H9 (cell line): ENCODE data around the gene NCOR2. TPM values are rescaled to one million over a fixed set of nuclear protein-coding genes. Genes with fewer than 3 reads are reported as not detected.

Experiments
- DNase-seq: peaks from one replicate; pipeline ENCODE4 v3.0.0-alpha.2; 2017
- H2AFZ ChIP-seq: one replicate; pipeline ENCODE4 v1.6.1; 2013; ENCODE audit warnings: mild to moderate bottlenecking, low read length, control low read depth, moderate library complexity
- H2AK5ac ChIP-seq: 2 replicates; pipeline ENCODE4 v1.6.1; 2013; ENCODE audit warnings: low read length, control low read depth, mixed read lengths; ENCODE audit not compliant: insufficient read length
- H2BK120ac ChIP-seq: one replicate; pipeline ENCODE4 v1.6.1; 2013; ENCODE audit warnings: low read depth, mild to moderate bottlenecking, low read length, control low read depth, inconsistent platforms; ENCODE audit not compliant: poor library complexity, severe bottlenecking
- H2BK12ac ChIP-seq: 2 replicates; pipeline ENCODE4 v1.6.1; 2013; ENCODE audit warnings: low read length, control low read depth, mixed read lengths, low read depth; ENCODE audit not compliant: insufficient read length
- H2BK15ac ChIP-seq: 2 replicates; pipeline ENCODE4 v1.6.1; 2013; ENCODE audit warnings: low read depth, low read length, control low read depth
- H2BK20ac ChIP-seq: one replicate; pipeline ENCODE4 v1.6.1; 2013; ENCODE audit warnings: low read depth, mild to moderate bottlenecking, low read length, control low read depth, inconsistent platforms; ENCODE audit not compliant: poor library complexity, severe bottlenecking
- H2BK5ac ChIP-seq: 2 replicates; pipeline ENCODE4 v1.6.1; 2013; ENCODE audit warnings: low read length, control low read depth, mixed read lengths; ENCODE audit not compliant: insufficient read length
- H3K14ac ChIP-seq: 2 replicates; pipeline ENCODE4 v1.6.1; 2013; ENCODE audit warnings: low read length, control low read depth; ENCODE audit not compliant: insufficient read depth
- H3K18ac ChIP-seq: 2 replicates; pipeline ENCODE4 v1.6.1; 2013; ENCODE audit warnings: low read depth, mild to moderate bottlenecking, mixed read lengths, low read length, control low read depth; ENCODE audit not compliant: insufficient read length
- H3K23ac ChIP-seq: 2 replicates; pipeline ENCODE4 v1.6.1; 2013; ENCODE audit warnings: low read length, control low read depth, mixed read lengths, low read depth; ENCODE audit not compliant: insufficient read length
- H3K23me2 ChIP-seq: 2 replicates; pipeline ENCODE4 v1.6.1; 2013; ENCODE audit warnings: low read depth, mild to moderate bottlenecking, mixed read lengths, low read length, control low read depth; ENCODE audit not compliant: insufficient read length, poor library complexity, severe bottlenecking
- H3K27ac ChIP-seq: 2 replicates; pipeline ENCODE4 v1.5.1; 2013; ENCODE audit warnings: low read length, control low read depth, mixed read lengths, low read depth; ENCODE audit not compliant: insufficient read length
- H3K27me3 ChIP-seq: 2 replicates; pipeline ENCODE4 v1.6.1; 2013; ENCODE audit warnings: low read length, control low read depth, inconsistent platforms; ENCODE audit not compliant: insufficient read depth
- H3K4ac ChIP-seq: 2 replicates; pipeline ENCODE4 v1.6.1; 2013; ENCODE audit warnings: low read depth, mild to moderate bottlenecking, control low read depth, inconsistent platforms, low read length, moderate library complexity
- H3K4me1 ChIP-seq: 2 replicates; pipeline ENCODE4 v1.6.1; 2013; ENCODE audit warnings: low read length, control low read depth, inconsistent platforms; ENCODE audit not compliant: insufficient read depth
- H3K4me2 ChIP-seq: 2 replicates; pipeline ENCODE4 v1.6.1; 2013; ENCODE audit warnings: low read length, control low read depth, mixed read lengths; ENCODE audit not compliant: insufficient read length, insufficient read depth
- H3K56ac ChIP-seq: 2 replicates; pipeline ENCODE4 v1.6.1; 2013; ENCODE audit warnings: low read depth, mild to moderate bottlenecking, mixed read lengths, low read length, control low read depth; ENCODE audit not compliant: insufficient read length
- H3K79me1 ChIP-seq: 2 replicates; pipeline ENCODE4 v1.6.1; 2013; ENCODE audit warnings: low read depth, mild to moderate bottlenecking, moderate library complexity, low read length, control low read depth, inconsistent platforms; ENCODE audit not compliant: insufficient read depth, poor library complexity, severe bottlenecking
- H3K79me2 ChIP-seq: 2 replicates; pipeline ENCODE4 v1.6.1; 2013; ENCODE audit warnings: low read length, control low read depth, inconsistent platforms; ENCODE audit not compliant: insufficient read depth
- H3K9ac ChIP-seq: 2 replicates; pipeline ENCODE4 v1.6.1; 2013; ENCODE audit warnings: low read length, control low read depth, mixed read lengths; ENCODE audit not compliant: insufficient read length; ENCODE audit errors: extremely low read depth
- H3K9me3 ChIP-seq: one replicate; pipeline ENCODE4 v1.6.1; 2013; ENCODE audit warnings: low read depth, low read length, inconsistent platforms; ENCODE audit not compliant: control insufficient read depth
- H3T11ph ChIP-seq: one replicate; pipeline ENCODE4 v1.6.1; 2013; ENCODE audit warnings: mild to moderate bottlenecking, low read length, control low read depth, inconsistent platforms
- H4K20me1 ChIP-seq: one replicate; pipeline ENCODE4 v1.6.1; 2013; ENCODE audit not compliant: control insufficient read depth, insufficient read length, insufficient read depth
- H4K5ac ChIP-seq: 2 replicates; pipeline ENCODE4 v1.6.1; 2013; ENCODE audit warnings: low read depth, mild to moderate bottlenecking, mixed read lengths, low read length, control low read depth; ENCODE audit not compliant: insufficient read length
- H4K8ac ChIP-seq: replicated peaks from 2 replicates; pipeline ENCODE4 v1.6.1; 2013; ENCODE audit warnings: low read length, control low read depth, mixed read lengths, low read depth; ENCODE audit not compliant: insufficient read length
- H4K91ac ChIP-seq: 2 replicates; pipeline ENCODE4 v1.6.1; 2013; ENCODE audit warnings: low read depth, mild to moderate bottlenecking, moderate library complexity, mixed read lengths, low read length, control low read depth; ENCODE audit not compliant: insufficient read length
- H3K27ac Mint-ChIP-seq, 3 experiments: 2 replicates in 2 of 3; 3 replicates in 1 of 3; pipeline ENCODE4 v1.8.0; 2020 to 2021; ENCODE audit warnings: mixed read lengths in 3 of 3, mild to moderate bottlenecking in 1 of 3, moderate library complexity in 1 of 3
- H3K27me3 Mint-ChIP-seq: 2 replicates; pipeline ENCODE4 v1.8.0; 2021; ENCODE audit warnings: low read depth, mild to moderate bottlenecking, moderate library complexity, mixed read lengths
- H3K36me3 Mint-ChIP-seq, 3 experiments: 2 replicates in 2 of 3; 3 replicates in 1 of 3; pipeline ENCODE4 v1.8.0; 2020 to 2021; ENCODE audit warnings: low read depth in 3 of 3, mixed read lengths in 3 of 3; ENCODE audit not compliant: insufficient read depth in 1 of 3
- H3K4me1 Mint-ChIP-seq, 2 experiments: 2 replicates each; pipeline ENCODE4 v1.8.0; 2020; ENCODE audit warnings: mixed read lengths in 2 of 2
- H3K4me3 Mint-ChIP-seq, 2 experiments: 2 replicates in 1 of 2; 3 replicates in 1 of 2; pipeline ENCODE4 v1.8.0; 2020 to 2021; ENCODE audit warnings: mild to moderate bottlenecking in 2 of 2, mixed read lengths in 2 of 2, moderate library complexity in 1 of 2
- H3K9me3 Mint-ChIP-seq, 2 experiments: 2 replicates in 1 of 2; 3 replicates in 1 of 2; pipeline ENCODE4 v1.8.0; 2020; ENCODE audit warnings: mild to moderate bottlenecking in 2 of 2, mixed read lengths in 2 of 2, moderate library complexity in 1 of 2
- CTCF ChIP-seq: fragments of 200-600 bp; sonication (generic); conservative IDR thresholded peaks from 3 replicates; pipeline ENCODE4 v1.8.0; 2021; ENCODE audit warnings: antibody characterized with exemption, mild to moderate bottlenecking
- WGBS: extraction: QIAGEN DNeasy Blood & Tissue Kit; methylation state at CpG from one replicate; pipeline ENCODE4 v1.1.7; 2013; ENCODE audit warnings: missing lambda C conversion rate, low lambda C conversion rate, mixed read lengths; ENCODE audit not compliant: insufficient read length; ENCODE audit errors: extremely low coverage; 5-methylcytosine and 5-hydroxymethylcytosine counted together
- total RNA-seq: library from RNA; stranded (reverse); gene quantifications from 2 replicates; pipeline ENCODE4 v1.2.1, GENCODE V29; 2021

NCOR2 gene
- total RNA-seq, 1 experiment from 2014 or later = 226 TPM

- H3K4ac ChIP-seq = no peak overlapping the region
- no peak overlapping the region for H4K5ac ChIP-seq
- no peak overlapping the region for H2BK20ac ChIP-seq
- H3K18ac ChIP-seq = no peak overlapping the region
- Mint-ChIP-seq H3K9me3 (no peaks in the 10 kb centered on the region), H3K36me3 (no peaks in the 10 kb centered on the region), H3K27ac (0 out of 7 replicates have a peak overlapping the region, but pooled peaks of 1 of the 3 experiments have one; percentile 65), H3K4me3 (peak overlapping the region; percentile 76 to 88), H3K4me1 (peaks cover 32 to 51% of the 10 kb centered on the region in 2 experiments), H3K27me3 (no peaks in the 10 kb centered on the region)
- H3K27me3 ChIP-seq = no peaks in the 10 kb centered on the region
- H2AFZ ChIP-seq = no peak overlapping the region
- H4K20me1 ChIP-seq = no peaks in the 10 kb centered on the region
- H2AK5ac ChIP-seq = no peak overlapping the region
- H3K9me3 ChIP-seq = no peaks in the 10 kb centered on the region
- H3K4me1 ChIP-seq = peaks cover 10% of the 10 kb centered on the region; the same call in 1 of the 2 replicates
- H3K23ac ChIP-seq = no peak overlapping the region
- DNase-seq = peak; percentile 71
- H3K27ac ChIP-seq = no peak overlapping the region
- H3K23me2 ChIP-seq = peaks cover 17% of the 10 kb centered on the region
- H3K79me2 ChIP-seq = peaks cover 16% of the 10 kb centered on the region; the same call in 1 of the 2 replicates
- H2BK15ac ChIP-seq = no peak overlapping the region
- peak overlapping the region; percentile 32 for H3K4me2 ChIP-seq
- H3T11ph ChIP-seq = no peak overlapping the region
- WGBS = no CpG with 5 or more reads among the region's 28 CpGs
- peak overlapping the region; percentile 38; the same call in 1 of the 2 replicates for H3K14ac ChIP-seq
- no peak overlapping the region for H3K9ac ChIP-seq
- no peak overlapping the region for H3K56ac ChIP-seq
- no peak overlapping the region for H4K91ac ChIP-seq
- H3K79me1 ChIP-seq = no peaks in the 10 kb centered on the region
- peak; percentile 46; the same call in 2 of the 3 replicates for TF ChIP-seq CTCF
- H2BK5ac ChIP-seq = no peak overlapping the region
- no peak overlapping the region for H2BK120ac ChIP-seq
- H2BK12ac ChIP-seq = no peak overlapping the region
- H4K8ac ChIP-seq = no peak overlapping the region
Observed at GRCh38 chr12:124568431-124569374, 1.3 kb upstream of the NCOR2 start.
